SK-N-DZ (cell line): ENCODE results near the gene MSTO1.
"Not testable (repeated sequence)": the region's sequence is repeated elsewhere in the genome, so short reads cannot be mapped to it uniquely, and the experiment has no call there.

Experiments
- DNase-seq: peaks from one replicate; pipeline ENCODE4 v3.0.0-alpha.2; 2015; ENCODE audit warnings: low spot score

The MSTO1 gene

GRCh38 chr1:155613226-155613625 lies 3.2 kb downstream of the MSTO1 start:
- DNase-seq: not testable (repeated sequence)

- DNase-seq: no peak
Observed at GRCh38 chr1:155622191-155622590, 12.2 kb downstream of the MSTO1 start.

GRCh38 chr1:155623357-155623756 lies 13.3 kb downstream of the MSTO1 start:
- no peak for DNase-seq

- DNase-seq: not testable (repeated sequence)
Observed at GRCh38 chr1:155626428-155626827, 16.4 kb downstream of the MSTO1 start.

GRCh38 chr1:155636397-155637153 lies 26.6 kb downstream of the MSTO1 start:
- DNase-seq: no peak

GRCh38 chr1:155640367-155640766 lies 30.3 kb downstream of the MSTO1 start:
- DNase-seq: no peak

GRCh38 chr1:155642559-155643180 lies 32.7 kb downstream of the MSTO1 start:
- DNase-seq: not testable (repeated sequence)

- no peak for DNase-seq
Observed at GRCh38 chr1:155643230-155643629, 33.2 kb downstream of the MSTO1 start.

- no peak for DNase-seq
Observed at GRCh38 chr1:155645034-155645598, 35.1 kb downstream of the MSTO1 start.

GRCh38 chr1:155645648-155646047 lies 35.6 kb downstream of the MSTO1 start:
- DNase-seq: no peak

- no peak for DNase-seq
Observed at GRCh38 chr1:155646307-155646706, 36.3 kb downstream of the MSTO1 start.

- DNase-seq: peak; percentile 56
Observed at GRCh38 chr1:155648207-155649147, 38.5 kb downstream of the MSTO1 start.

- no peak for DNase-seq
Observed at GRCh38 chr1:155649676-155650075, 39.7 kb downstream of the MSTO1 start.

- DNase-seq: no peak
Observed at GRCh38 chr1:155650231-155650757, 40.3 kb downstream of the MSTO1 start.

GRCh38 chr1:155651861-155652661 lies 42.0 kb downstream of the MSTO1 start:
- no peak for DNase-seq

- DNase-seq: no peak
Observed at GRCh38 chr1:155652951-155653350, 42.9 kb downstream of the MSTO1 start.

GRCh38 chr1:155657463-155657862 lies 47.4 kb downstream of the MSTO1 start:
- DNase-seq: no peak

GRCh38 chr1:155661239-155661638 lies 51.2 kb downstream of the MSTO1 start:
- DNase-seq: not testable (repeated sequence)
